B cell (primary cell): ENCODE results near the gene TRAF5. TPM values are rescaled to one million over a fixed set of nuclear protein-coding genes. Genes with fewer than 3 reads are reported as not detected.

Experiments used
- ATAC-seq: fragments of 200-7000 bp; cut with Tn5 transposase; one replicate; pipeline ENCODE4 v1.10.0; 2021; ENCODE audit warnings: low read depth, mild to moderate bottlenecking, moderate number of reproducible peaks, moderate library complexity
- CTCF ChIA-PET: fragments of 350-600 bp; sonication (Branson Sonifier 250); formaldehyde crosslinking; loops from one replicate; lab custom pipeline; 2021; ENCODE audit warnings: antibody characterized with exemption, inconsistent platforms; lab: Charles Lee
- POLR2A ChIA-PET: fragments of 350-600 bp; sonication (Branson Sonifier 250); formaldehyde crosslinking; loops from one replicate; lab custom pipeline; 2021; ENCODE audit warnings: antibody characterized with exemption; lab: Charles Lee
- DNase-seq: peaks from one replicate; pipeline ENCODE4 v3.0.0; 2013
- H2AFZ ChIP-seq: 2 replicates; pipeline ENCODE4 v1.6.1; 2012; ENCODE audit warnings: mild to moderate bottlenecking, low read depth, low read length; ENCODE audit not compliant: insufficient read depth, poor library complexity, severe bottlenecking
- H3K27ac ChIP-seq, 2 donors: 1 replicate in 1 of 2; 2 replicates in 1 of 2; pipeline ENCODE4 v1.5.1; 2012 to 2013; ENCODE audit warnings: low read length in 2 of 2, mild to moderate bottlenecking in 2 of 2, moderate library complexity in 1 of 2
- H3K27me3 ChIP-seq, 4 experiments: fragments of 200-600 bp in 1 of 4; sonication (generic) in 1 of 4; replicated peaks in 1 of 4; 1 replicate in 2 of 4; 2 replicates in 2 of 4; pipeline versions ENCODE4 v1.6.1 to v1.7.0; 2013 to 2016; ENCODE audit warnings: low read length in 3 of 4, mild to moderate bottlenecking in 2 of 4, mixed read lengths in 1 of 4, moderate library complexity in 1 of 4; ENCODE audit not compliant: insufficient read depth in 4 of 4, control insufficient read depth in 3 of 4; ENCODE audit errors: control extremely low read depth in 1 of 4
- H3K36me3 ChIP-seq, 2 experiments: replicated peaks in 1 of 2; 1 replicate in 1 of 2; 2 replicates in 1 of 2; pipeline versions ENCODE4 v1.6.1 to v1.7.1; 2013; ENCODE audit warnings: low read length in 1 of 2; ENCODE audit not compliant: insufficient read depth in 2 of 2, control insufficient read depth in 1 of 2; ENCODE audit errors: control extremely low read depth in 1 of 2, extremely low read depth in 1 of 2
- H3K4me1 ChIP-seq, 2 donors: fragments of 200-600 bp in 1 of 2; sonication (generic) in 1 of 2; 1 replicate in 1 of 2; 2 replicates in 1 of 2; pipeline versions ENCODE4 v1.5.1 to v1.6.1; 2013 to 2017; ENCODE audit warnings: low read length in 2 of 2; ENCODE audit not compliant: control insufficient read depth in 2 of 2, insufficient read depth in 2 of 2
- H3K4me2 ChIP-seq: replicated peaks from 2 replicates; pipeline ENCODE3; 2012; ENCODE audit warnings: mild to moderate bottlenecking, low read depth, low read length; ENCODE audit not compliant: poor library complexity, severe bottlenecking
- H3K4me3 ChIP-seq, 5 experiments: fragments of 200-600 bp in 1 of 5; sonication (generic) in 1 of 5; 1 replicate in 3 of 5; 2 replicates in 2 of 5; pipeline versions ENCODE4 v1.5.1 to v1.7.0; 2011 to 2016; ENCODE audit warnings: low read length in 4 of 5, mild to moderate bottlenecking in 4 of 5, low read depth in 2 of 5, control low read depth in 1 of 5, moderate library complexity in 1 of 5; ENCODE audit not compliant: insufficient read depth in 1 of 5; ENCODE audit errors: control extremely low read depth in 1 of 5, extremely low read depth in 1 of 5
- H3K79me2 ChIP-seq: fragments of 200-600 bp; sonication (generic); one replicate; pipeline ENCODE4 v1.6.0; 2016; ENCODE audit warnings: low read length; ENCODE audit not compliant: control insufficient read depth, insufficient read depth
- H3K9ac ChIP-seq: fragments of 200-600 bp; sonication (generic); 2 replicates; pipeline ENCODE4 v1.6.1; 2017; ENCODE audit warnings: mild to moderate bottlenecking, low read length, moderate library complexity
- H3K9me3 ChIP-seq, 3 donors: one replicate each; pipeline versions ENCODE4 v1.6.1 to v1.7.1; 2013; ENCODE audit warnings: low read length in 2 of 3; ENCODE audit not compliant: control insufficient read depth in 2 of 3, insufficient read depth in 1 of 3; ENCODE audit errors: control extremely low read depth in 1 of 3
- H4K20me1 ChIP-seq: 2 replicates; pipeline ENCODE4 v1.6.0; 2012; ENCODE audit warnings: mild to moderate bottlenecking, low read length; ENCODE audit not compliant: insufficient read depth, control insufficient read depth, poor library complexity, severe bottlenecking
- H3K27ac Mint-ChIP-seq: one replicate; pipeline ENCODE4 v1.8.0; 2021; ENCODE audit warnings: mixed read lengths
- H3K27me3 Mint-ChIP-seq: one replicate; pipeline ENCODE4 v1.8.0; 2021; ENCODE audit warnings: mixed read lengths
- H3K4me1 Mint-ChIP-seq: one replicate; pipeline ENCODE4 v1.8.0; 2021; ENCODE audit warnings: mixed read lengths
- H3K4me3 Mint-ChIP-seq: one replicate; pipeline ENCODE4 v1.8.0; 2021; ENCODE audit warnings: mixed read lengths
- H3K9me3 Mint-ChIP-seq: one replicate; pipeline ENCODE4 v1.8.0; 2022; ENCODE audit warnings: mixed read lengths; ENCODE audit not compliant: insufficient read depth
- EZH2 ChIP-seq: IDR thresholded peaks from 2 replicates; pipeline ENCODE4 v1.6.1; 2012; ENCODE audit warnings: borderline replicate concordance, low read depth, mild to moderate bottlenecking, moderate library complexity, low read length; ENCODE audit not compliant: insufficient read depth, poor library complexity, severe bottlenecking
- WGBS: methylation state at CpG from one replicate; pipeline ENCODE4 v1.1.5; 2013; ENCODE audit warnings: missing lambda C conversion rate; ENCODE audit not compliant: insufficient coverage; 5-methylcytosine and 5-hydroxymethylcytosine counted together
- intact Hi-C: fragments of 100-400 bp; cut with micrococcal nuclease; formaldehyde crosslinking; loops from one replicate; pipeline ENCODE4 v1.10.0; 2022
- polyA plus RNA-seq: library from polyadenylated mRNA; depleted of rRNA; stranded (reverse); fragments of >200 nt; gene quantifications from 2 replicates; pipeline ENCODE4 v1.2.3, GENCODE V29; 2012
- total RNA-seq, 2 donors: library from RNA; stranded (reverse); fragments of 120-200 nt in 1 of 2; gene quantifications; 1 replicate in 1 of 2; 2 replicates in 1 of 2; pipeline versions ENCODE4 v1.2.3 to v1.2.4, GENCODE V29; 2013 to 2022
- TF ChIP-seq, protein P1 (sequence below): fragments of 200-600 bp; IDR thresholded peaks from one replicate; pipeline ENCODE4 v1.8.0; 2022; ENCODE audit warnings: antibody characterized with exemption, mild to moderate bottlenecking

The TRAF5 gene
- total and polyA plus RNA-seq, 2 donors (not counting 1 experiment from before 2014, with no cell fraction given): 129 to 143 TPM

DNA sequence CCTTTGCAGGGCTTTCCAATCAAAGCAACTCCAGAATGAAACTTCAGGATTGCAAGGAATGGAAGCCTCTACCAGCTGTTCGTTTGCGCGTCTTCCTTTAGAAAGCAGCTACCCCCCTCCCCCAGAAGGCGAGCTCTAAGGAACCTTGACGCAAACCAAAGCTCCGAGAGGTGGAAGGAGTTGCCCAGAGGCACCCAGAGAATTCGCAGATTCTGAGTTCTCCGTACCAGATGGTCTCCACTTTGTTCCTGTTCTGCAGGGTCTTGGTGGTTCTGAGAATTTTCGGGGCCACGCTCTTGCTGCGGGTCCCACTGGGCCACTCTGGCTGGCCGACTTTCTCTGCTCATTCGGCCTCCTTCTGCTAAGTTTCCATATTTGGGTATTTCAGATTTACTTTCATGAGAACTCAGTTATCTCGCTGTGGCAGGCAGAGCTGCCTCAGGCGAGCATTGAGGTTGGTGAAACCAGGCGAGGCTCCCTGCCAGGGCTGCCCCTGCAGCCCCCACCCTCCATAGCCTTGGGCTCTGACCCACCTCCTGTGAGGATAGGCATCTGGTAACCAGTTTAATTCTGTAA, 801 bp downstream of the TRAF5 start:
- WGBS: 0% methylated on average over 10 of the region's 16 CpGs
- intact Hi-C loops: loop anchor here (1.0 to 5.0 kb wide), 3 partner anchors 9 to 250 kb away; partner anchors contain the start of genes RCOR3 and SLC30A1
- Histone ChIP-seq H4K20me1 (peaks cover 4% of the 10 kb centered on the region), H2AFZ (peak overlapping the region; percentile 88), H3K9me3 (no peaks in the 10 kb centered on the region), H3K36me3 (peaks cover 0 to 17% of the 10 kb centered on the region in 2 experiments), H3K4me2 (peak overlapping the region; percentile 81), H3K79me2 (peaks cover 95% of the 10 kb centered on the region), H3K4me1 (peaks cover 68 to 75% of the 10 kb centered on the region in 2 donors), H3K27me3 (no peaks in the 10 kb centered on the region), H3K27ac (peak overlapping the region; percentile 73 to 92), H3K9ac (peak overlapping the region; percentile 86), H3K4me3 (peak overlapping the region; percentile 65 to 81 (median 72))
- peak; percentile 59 for DNase-seq
- TF ChIP-seq EZH2: no peak
- TF ChIP-seq, protein P1, sequence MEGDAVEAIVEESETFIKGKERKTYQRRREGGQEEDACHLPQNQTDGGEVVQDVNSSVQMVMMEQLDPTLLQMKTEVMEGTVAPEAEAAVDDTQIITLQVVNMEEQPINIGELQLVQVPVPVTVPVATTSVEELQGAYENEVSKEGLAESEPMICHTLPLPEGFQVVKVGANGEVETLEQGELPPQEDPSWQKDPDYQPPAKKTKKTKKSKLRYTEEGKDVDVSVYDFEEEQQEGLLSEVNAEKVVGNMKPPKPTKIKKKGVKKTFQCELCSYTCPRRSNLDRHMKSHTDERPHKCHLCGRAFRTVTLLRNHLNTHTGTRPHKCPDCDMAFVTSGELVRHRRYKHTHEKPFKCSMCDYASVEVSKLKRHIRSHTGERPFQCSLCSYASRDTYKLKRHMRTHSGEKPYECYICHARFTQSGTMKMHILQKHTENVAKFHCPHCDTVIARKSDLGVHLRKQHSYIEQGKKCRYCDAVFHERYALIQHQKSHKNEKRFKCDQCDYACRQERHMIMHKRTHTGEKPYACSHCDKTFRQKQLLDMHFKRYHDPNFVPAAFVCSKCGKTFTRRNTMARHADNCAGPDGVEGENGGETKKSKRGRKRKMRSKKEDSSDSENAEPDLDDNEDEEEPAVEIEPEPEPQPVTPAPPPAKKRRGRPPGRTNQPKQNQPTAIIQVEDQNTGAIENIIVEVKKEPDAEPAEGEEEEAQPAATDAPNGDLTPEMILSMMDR: no peak
- H3K4me1 Mint-ChIP-seq: peaks cover 72% of the 10 kb centered on the region
- ATAC-seq: peak; percentile 29
- peak overlapping the region; percentile 93 for H3K4me3 Mint-ChIP-seq
- ChIA-PET CTCF (interaction anchor here (1.1 to 13.8 kb wide), 8 partner anchors 15 to 251 kb away, joined by 3 to 333 read pairs (median 10); partner anchors contain the start of gene SLC30A1), POLR2A (interaction anchor here (0.8 to 2.8 kb wide), 3 partner anchors 8 to 27 kb away, joined by 3 to 20 read pairs (median 4); no protein-coding TSS in a partner anchor)
- no peaks in the 10 kb centered on the region for H3K27me3 Mint-ChIP-seq
- H3K27ac Mint-ChIP-seq: peak overlapping the region; percentile 97
- H3K9me3 Mint-ChIP-seq: no peaks in the 10 kb centered on the region
